Amniotic epithelial cell (primary cell): ENCODE results near the gene THAP8.
A peak's percentile ranks its signal among the peaks of the same experiment; 100 is the strongest.
"Not testable (repeated sequence)": the region's sequence is repeated elsewhere in the genome, so short reads cannot be mapped to it uniquely, and the experiment has no call there.

Source experiments
- DNase-seq: peaks from one replicate; pipeline ENCODE4 v3.0.0-alpha.2; 2010; ENCODE audit warnings: low read depth

The THAP8 gene

DNA sequence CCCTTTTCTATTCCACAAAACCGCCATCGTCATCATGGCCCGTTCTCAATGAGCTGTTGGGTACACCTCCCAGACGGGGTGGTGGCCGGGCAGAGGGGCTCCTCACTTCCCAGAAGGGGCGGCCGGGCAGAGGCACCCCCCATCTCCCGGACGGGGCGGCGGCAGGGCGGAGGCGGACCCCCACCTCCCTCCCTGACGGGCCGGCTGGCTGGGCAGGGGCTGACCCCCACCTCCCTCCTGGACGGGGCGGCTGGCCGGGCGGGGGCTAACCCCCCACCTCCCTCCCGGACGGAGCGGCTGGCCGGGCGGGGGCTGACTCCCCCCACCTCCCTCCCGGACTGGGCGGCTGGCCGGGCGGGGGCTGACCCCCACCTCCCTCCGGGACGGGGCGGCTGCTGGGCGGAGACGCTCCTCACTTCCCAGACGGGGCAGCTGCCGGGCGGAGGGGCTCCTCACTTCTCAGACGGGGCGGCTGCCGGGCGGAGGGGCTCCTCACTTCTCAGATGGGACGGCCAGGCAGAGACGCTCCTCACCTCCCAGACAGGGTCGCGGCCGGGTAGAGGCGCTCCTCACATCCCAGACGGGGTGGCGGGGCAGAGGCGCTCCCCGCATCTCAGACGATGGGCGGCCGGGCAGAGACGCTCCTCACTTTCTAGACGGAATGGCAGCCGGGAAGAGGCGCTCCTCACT lies 14.9 kb upstream of the THAP8 start:
- DNase-seq = not testable (repeated sequence)

DNA sequence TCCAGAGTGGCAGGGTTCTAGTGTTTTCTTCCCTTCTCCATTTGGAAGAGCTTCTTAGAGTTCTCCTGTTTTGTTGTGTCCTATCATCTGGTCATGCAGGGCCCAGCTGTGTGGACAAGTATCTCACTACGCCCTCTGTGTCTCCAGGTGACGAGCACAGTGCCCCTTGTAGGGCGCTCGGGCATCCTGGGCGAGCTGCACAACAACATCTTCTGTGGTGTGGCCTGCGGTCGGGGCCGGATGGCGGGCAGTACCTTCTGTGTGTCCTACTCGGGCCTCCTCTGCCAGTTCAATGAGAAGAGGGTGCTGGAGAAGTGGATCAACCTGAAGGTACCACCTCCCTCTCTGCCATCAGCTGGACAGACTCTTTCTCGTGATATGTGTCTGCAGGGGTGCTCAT lies 13.6 kb upstream of the THAP8 start:
- no peak for DNase-seq

DNA sequence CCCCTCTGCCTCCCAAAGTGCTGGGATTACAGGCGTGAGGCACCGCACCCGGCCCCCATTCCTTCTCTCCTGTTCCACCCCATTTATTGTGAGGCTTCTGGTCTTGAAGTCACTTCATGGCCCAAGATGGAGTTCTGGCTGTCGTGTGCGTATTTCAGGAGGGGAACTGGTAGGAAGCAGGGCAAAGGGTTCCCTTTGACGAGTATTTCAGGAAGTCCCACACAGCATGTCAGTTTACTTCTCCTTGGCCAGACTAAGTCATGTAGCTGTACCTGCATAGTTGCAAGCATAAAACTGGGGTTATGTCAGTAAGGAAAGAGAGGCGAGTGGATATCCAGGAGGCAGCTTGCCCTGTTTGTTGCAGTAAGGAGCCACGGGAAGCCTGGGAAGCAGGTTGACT lies 10.7 kb upstream of the THAP8 start:
- no peak for DNase-seq

DNA sequence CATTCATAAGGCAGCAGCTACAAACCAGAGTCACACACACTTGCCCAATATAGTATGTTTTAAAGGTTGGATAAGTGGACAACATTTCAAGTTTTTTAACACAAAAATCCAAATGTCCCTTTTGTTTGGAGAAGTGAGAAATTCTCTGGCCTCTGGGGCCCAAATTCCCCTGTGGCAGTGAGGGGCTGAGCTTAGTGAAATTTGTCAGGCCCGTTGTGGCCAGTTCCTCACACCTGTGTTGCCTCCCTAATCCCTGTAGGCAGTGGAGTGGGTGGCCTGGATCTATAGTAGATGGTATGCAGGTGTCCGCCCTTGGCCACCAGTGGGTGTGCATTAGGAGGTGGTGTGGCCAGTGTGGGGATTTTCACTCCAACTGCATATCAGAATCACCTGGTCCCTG lies 7.3 kb upstream of the THAP8 start:
- no peak for DNase-seq

DNA sequence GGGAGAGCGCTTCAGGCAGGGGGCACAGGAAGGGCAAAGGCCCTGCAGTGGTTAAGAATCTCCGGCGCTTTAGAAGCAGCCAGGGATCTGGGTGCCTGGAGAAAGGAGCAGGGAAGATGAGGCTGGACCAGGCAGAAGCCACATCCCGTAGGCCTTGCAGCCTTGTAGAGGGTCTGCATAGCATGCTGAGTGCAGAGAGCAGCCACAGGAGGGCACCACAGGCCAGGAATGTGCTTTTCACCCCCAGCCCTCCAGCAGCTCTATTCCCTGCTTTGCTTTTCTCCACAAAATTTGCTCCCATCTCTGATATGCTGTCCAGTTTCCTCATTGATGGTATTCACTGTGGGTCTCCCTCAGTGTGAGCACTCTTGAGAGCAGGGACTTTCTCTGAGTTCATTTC lies 6.3 kb upstream of the THAP8 start:
- peak; percentile 62 for DNase-seq

DNA sequence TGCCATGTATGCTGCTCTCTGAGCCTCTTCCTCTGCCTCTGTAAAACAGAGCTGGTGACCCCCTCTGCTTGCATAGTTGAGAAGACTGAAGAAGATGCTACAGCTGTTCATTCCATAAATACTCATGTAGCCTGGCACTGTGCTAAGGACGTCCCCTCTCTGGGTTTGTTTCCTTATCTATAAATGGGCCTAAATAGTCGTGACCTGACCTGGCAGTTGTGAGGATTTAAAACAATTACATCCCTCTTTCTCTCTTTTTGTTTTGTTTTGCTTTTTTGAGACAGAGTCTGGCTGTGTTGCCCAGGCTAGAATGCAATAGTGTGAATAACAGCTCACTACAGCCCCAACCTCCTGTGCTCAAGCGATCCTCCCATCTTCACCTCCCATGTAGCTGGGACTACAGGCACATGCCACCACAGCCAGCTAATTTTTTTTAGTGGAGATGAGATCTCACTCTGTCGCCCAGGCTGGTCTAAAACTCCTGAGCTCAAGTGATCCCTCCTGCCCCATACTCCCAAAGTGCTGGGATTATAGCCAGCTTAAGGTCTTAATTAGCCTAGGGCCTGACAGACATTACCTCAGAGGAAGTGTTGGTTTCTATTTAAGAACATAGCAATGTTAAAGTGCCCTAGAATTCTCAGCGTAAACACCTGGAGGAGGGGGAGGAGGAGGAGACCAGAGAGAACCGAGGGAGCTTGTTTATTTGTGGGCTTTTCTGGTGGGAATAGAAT lies 5.3 kb upstream of the THAP8 start:
- DNase-seq = no peak

DNA sequence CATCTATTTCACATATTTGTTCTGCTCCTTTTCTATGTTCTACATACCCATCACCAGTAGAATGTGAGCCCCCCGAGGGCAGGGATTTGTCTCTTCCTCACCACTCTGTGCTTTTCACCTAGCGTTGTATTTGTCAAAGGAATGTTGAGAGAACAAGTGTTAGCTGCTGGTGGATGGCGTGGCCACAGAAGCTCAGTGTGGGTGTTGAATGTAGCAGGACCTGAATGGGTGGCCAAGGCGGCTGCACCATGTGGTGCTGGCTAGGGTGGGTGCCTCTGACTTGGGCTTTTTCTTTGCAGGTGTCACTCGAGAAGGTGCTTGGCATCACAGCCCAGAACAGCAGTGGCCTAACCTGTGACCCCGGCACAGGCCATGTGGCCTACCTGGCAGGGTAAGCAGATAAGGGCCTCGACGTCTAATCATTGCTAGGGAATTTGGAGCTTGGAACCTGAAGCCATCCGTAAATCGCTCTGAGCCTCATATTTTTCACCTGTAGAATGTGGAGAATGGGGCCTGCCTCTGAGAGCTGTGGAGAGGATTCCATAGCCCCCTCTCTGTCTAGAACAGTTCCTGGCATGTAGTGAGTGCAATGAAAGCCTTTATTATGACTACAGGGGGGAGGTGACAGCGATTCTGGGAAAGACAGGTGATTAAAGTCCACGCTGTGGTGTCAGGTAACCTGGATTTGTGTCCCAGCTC lies 4.5 kb upstream of the THAP8 start:
- no peak for DNase-seq

DNA sequence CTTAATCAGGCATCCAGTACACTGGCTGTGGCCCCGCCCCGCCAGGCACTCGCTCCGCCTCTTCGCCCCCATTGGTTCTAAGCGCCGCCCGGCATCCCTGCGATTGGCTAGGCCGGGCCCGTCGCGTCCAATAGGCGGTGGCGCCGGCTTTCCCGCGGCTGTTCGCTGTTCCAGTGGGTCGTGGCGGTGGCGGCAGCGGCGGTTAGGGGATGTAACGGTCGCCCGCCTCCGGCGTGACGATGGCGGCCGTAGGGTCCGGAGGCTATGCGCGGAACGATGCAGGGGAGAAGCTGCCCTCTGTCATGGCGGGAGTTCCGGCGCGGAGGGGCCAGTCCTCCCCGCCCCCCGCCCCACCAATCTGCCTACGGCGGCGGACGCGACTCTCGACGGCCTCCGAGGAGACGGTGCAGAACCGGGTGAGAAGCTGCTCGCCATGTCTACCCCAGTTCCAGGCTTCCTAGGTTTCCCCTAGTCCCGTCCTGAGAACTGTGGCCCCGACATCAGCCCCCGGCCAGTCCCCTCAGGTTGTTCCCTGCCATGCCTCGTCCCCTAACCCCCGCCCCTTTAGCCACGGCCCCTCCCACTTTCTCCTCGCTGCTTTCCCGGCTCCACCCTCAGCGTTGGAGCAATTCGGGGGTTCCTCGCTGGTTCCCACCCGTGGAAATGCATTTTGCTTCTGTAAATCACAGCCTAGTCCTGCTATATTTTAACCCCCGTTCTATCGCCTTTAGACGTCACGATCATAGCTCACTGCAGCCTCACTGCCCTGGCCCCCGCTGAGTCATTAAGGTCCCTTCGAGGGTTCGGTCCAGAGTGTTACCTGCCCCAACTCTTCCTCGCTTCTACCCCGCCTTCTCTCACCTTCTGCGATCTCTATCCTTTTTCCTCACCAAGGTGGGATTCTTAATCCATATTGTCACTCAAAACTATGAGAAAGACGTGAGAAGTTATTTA lies 925 bp upstream of the THAP8 start, which contains the start of gene WDR62:
Gene WDR62, plus strand, starts transcription at position 165 of the 954 bp plus-strand sequence. Its CDS starts 75 bp downstream, at position 240.
- DNase-seq = peak; percentile 83

DNA sequence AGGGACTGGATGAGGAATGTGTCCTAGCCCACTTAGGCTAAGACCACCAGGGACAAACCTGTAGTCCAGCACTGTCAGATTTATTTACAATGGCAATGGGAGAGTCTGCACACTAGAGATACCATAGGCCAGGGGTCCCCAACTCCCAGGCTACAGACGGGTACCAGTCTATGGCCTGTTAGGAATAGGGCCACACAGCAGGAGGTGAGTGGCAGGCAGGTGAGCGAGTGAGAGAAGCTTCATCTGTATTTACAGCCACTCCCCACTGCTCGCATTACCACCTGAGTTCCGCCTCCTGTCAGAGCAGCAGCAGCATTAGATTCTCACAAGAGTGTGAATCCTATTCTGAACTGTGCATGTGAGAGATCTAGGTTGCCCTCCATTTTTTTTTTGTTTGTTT lies 2.4 kb downstream of the THAP8 start:
- DNase-seq = no peak

DNA sequence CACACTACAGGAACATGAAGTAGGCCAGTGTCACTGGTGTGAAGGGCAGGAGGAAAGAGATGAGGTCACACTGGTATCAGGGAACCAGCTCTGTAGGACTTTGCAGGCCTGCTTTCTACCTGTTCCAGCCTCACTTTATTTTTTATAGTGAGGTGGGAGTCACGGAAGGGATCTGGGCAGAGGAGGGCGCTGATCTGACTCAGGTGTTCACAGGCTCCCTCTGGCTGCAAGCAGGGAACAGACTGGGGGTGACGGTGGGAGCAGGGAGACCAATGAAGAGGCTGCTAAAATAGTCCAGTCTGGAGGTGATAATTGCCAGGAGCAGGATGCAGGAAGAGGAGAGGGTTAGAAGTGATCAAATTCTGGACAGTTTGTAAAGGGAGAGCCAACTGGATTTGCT lies 2.8 kb downstream of the THAP8 start:
- DNase-seq = peak; percentile 19

DNA sequence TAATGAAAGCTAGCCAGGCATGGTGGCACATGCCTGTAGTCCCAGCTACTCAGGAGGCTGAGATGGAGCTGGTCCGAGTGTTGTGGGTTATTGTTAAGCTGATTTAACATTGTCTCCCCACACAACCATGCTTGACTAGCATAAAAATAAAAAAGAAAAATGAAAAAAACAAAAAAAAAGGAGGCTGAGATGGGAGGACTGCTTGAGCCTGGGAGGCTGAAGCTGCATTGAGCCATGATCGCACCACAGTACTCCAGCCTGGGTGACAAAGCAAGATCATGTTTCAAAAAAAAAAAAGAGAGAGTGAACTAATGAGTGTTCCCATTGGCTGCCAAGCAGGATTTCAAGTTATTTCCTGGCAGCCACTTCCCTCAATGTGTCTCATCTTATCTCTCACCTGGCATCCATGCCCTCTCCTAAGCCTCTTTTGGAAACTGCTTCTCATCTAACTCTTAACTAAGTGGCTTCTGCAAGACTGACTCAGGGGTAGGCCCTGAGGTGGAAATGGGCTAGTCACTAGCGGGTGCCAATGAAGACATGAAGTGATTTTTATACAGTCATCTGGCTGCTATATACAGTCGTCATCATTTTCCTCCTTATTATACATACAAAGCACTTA lies 4.9 kb downstream of the THAP8 start:
- peak; percentile 27 for DNase-seq

DNA sequence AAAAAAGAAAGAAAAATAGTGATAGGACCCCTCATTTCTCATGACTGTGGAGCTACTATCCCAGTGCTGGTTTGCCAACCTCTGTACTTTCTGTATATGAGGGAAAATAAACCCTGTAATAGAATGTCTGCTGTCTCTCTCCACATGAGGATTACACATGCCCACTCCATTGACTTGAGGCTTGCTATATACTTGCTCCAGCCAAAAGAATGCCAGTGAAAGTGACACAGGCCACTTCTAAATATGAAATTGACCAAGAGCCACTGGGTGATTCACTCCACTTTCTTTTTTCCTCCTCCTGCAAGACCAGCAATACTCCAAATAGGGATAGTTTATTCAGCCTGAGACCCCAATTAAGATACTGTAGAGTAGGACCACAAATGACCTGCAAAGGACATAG lies 6.2 kb downstream of the THAP8 start:
- no peak for DNase-seq

DNA sequence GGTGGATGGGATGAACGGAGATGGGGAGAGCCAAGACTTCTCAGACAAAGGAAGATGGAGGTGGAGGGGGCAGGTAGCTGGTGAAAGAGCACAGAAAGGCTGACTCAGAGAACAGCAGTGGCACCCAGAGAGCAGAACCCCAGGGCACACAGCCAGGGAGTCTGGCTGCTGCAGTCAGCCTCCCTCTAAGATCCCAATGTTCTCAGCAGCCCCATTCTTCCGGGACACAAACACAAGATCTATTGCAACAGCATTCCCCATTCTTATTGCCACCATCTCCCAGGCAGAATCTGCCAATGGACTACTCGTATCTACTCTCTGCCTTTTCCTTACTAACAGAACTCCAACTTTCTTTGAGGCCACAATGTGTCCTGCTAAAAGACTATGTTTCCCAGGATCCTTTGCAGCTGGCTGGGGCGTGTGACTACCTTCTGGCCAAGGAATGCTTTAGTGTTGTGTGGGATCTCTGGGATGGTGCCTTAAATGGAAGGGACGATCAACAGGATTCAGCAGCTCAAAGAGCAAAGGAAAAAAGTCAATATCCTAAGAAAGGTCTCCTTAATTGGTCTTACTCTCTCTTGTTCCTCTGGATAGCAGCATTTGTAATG lies 7.5 kb downstream of the THAP8 start:
- DNase-seq = peak; percentile 79

DNA sequence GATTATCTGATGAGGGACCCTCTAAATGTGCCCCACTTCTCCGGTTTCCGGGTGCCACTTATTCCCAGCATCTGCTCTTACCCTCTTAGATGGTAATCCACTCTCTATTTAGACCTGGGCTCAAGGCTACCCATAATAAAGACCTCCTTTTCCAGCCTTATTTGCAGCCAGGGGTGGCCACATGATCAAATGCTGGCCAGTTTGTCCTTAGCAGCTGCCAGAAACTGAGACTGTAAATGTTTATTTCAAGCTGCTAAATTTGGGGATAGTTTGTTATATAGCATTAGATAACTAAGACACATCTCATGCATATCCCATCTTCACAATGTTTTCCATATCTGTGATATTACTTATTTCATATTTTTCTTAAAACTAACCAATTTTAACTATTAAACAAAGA lies 10.1 kb downstream of the THAP8 start:
- DNase-seq = no peak

DNA sequence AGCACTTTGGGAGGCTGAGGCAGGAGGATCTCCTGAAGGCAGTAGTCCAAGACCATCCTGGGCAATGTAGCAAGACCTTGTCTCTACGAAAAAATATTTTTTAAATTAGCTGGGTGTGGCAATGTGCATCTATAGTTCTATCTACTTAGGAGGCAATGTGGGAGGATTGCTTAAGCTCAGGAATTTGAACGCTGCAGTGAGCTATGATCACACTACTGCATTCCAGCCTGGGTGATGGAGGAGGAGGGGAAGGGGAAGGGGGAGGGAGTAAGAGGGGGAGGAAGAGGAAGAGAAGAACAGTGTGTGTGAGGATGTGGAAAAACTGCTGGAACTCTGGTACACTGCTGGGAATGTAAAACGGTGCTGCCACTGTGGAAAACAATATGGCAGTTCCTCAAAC lies 12.3 kb downstream of the THAP8 start:
- DNase-seq = peak; percentile 98

DNA sequence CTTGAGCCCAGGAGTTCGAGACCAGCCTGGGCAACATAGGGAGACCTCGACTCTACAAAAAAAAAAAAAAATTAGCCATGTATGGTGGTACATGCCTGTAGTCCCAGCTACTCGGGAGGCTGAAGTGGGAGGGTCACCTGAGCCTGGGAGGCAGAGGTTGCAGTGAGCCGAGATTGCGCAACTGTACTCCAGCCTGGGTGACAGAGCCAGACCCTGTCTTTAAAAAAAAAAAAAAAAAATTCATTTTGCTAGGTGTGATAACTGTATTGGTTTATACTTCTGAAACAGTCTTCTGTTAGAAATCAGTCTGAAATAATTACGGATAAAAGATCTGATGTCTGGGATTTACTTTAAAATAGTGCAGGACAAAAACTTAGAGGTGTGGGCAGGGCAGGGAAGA lies 13.0 kb downstream of the THAP8 start:
- not testable (repeated sequence) for DNase-seq

DNA sequence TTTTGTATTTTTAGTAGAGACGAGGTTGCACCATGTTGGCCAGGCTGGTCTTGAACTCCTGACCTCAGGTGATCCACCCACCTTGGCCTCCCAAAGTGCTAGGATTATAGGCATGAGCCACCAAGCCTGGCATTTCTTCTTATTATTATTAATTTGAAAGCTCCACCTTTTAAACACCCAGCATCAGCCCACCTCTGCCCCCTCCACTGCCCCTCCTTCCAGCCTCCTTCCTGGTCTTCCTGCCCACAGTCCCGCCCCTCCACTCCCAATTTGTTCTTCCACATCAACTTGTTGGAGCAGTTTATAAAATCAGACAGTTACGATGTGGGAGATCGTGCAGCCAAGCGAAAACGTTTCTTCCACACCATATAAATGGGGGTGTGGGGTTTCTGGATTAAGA lies 13.6 kb downstream of the THAP8 start:
- no peak for DNase-seq

DNA sequence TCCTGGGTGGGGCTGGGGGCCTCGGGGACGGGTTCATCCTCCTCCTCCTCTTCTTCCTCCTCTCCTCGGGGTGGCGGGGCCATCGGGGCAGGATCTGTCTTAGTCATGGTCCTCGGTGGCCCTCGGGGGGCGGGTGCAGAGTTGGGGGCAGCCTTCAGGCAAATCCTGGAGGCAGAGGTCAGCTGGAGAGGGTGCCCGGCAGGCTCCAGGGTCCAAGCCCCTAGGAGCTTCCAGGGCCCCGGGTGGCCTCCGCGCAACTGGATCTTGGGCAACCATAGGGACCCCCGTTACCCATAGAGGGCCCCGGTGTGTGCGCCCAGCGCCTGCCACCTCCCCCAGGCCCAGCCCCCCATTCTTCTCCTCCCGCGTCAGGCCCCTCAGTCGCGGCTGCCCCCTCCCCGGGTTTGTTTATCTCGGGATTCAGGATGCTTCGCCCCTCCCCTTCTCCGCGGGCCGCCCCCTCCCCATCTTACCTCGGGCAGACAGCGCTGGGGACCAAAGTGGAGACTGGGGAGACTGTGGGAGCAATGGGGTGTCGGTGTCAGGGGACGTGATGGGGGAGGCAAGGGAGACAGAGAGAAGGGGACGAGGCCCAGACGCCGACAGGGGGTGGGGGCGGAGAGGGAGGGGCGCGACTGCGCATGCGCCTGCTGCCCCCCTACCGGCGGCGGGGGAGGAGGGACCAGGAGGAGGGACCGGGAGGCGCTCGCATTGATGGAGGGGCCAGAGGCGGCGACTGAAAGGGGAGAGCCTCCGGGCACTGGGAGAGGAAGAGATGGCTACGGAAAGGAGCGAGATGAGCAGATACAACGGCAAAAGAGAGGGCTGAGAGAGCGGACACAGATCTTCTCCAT lies 21.6 kb downstream of the THAP8 start, which contains the start of gene CLIP3:
Gene CLIP3, minus strand, starts transcription at position 623 of the 854 bp plus-strand sequence. Its CDS starts 516 bp downstream, at position 107.
- DNase-seq = peak; percentile 51

DNA sequence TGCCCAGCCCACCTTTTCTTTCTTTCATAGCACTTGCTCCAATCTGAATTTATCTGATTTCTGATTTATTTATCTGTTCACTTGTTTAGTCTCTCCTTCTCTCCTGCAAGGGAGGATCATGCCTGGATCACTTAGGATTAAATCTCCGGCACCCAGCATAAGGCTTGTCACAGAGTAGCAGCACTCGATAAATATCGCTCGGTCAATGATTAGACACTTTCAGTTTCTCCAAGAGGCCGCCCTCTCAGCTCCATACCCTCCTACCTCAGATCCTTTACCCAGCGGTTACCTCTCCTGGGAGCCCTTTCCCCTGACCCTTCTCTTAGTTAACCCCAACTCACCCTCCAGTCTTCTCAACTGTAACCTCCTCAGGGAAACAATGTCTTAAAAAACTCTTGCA lies 22.8 kb downstream of the THAP8 start:
- DNase-seq = no peak
